GM12892 (cell line): Measurements from ENCODE around the gene TMEM63A.

ENCODE experiments used
- POLR2A ChIP-seq: IDR thresholded peaks from 2 replicates; pipeline ENCODE4 v1.6.1; 2011; ENCODE audit warnings: low read depth, low read length, control low read depth
- POLR2AphosphoS5 ChIP-seq: IDR thresholded peaks from 2 replicates; pipeline ENCODE4 v1.6.1; 2011; ENCODE audit warnings: low read depth, low read length, control low read depth

DNA sequence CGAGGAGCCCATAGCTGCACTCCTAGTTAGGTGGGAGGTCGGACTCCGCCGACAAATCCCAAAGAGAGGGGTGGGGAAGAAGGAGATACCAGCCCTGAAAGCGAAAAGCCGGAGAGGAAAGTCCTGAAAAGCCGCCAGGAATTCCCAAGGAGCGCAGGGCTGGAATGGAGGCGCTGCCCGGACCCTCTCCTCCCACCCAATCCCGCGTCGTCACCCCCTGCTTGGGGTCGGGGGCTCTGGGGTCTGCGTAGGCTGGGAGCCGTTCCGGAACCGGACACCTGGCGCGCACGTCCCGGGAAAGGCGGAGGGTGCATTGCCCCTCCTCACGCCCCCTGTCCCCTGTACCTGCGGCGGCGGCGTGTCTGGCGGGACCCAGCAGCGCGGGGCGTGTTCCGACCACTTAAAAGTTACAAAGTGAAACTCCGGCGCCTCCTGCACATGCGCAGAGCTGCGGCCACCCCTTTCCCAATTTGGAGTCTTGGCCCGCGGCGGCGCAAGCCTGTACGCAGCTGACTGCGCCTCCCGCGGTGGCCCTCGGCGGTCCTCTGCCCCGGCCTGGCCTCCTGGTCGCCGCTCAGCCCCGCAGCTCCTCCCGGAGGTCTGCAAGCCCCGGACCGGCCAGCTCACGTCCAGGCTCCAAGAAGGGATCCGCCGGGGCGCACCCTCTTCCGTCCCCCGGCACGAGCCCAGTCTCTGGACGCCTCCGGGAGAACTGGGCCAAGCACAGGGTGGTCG is at the start of gene TMEM63A:
- TF ChIP-seq POLR2AphosphoS5 (no peak), POLR2A (0 out of 2 replicates have a peak, but pooled peaks have one; percentile 41)
